Measurements from ENCODE around the gene P3H4. TPM values are rescaled to one million over a fixed set of nuclear protein-coding genes. Genes with fewer than 3 reads are reported as not detected.

Gene P3H4
- polyA plus RNA-seq, 1 donor from 2014 or later: 17.8 TPM

DNA sequence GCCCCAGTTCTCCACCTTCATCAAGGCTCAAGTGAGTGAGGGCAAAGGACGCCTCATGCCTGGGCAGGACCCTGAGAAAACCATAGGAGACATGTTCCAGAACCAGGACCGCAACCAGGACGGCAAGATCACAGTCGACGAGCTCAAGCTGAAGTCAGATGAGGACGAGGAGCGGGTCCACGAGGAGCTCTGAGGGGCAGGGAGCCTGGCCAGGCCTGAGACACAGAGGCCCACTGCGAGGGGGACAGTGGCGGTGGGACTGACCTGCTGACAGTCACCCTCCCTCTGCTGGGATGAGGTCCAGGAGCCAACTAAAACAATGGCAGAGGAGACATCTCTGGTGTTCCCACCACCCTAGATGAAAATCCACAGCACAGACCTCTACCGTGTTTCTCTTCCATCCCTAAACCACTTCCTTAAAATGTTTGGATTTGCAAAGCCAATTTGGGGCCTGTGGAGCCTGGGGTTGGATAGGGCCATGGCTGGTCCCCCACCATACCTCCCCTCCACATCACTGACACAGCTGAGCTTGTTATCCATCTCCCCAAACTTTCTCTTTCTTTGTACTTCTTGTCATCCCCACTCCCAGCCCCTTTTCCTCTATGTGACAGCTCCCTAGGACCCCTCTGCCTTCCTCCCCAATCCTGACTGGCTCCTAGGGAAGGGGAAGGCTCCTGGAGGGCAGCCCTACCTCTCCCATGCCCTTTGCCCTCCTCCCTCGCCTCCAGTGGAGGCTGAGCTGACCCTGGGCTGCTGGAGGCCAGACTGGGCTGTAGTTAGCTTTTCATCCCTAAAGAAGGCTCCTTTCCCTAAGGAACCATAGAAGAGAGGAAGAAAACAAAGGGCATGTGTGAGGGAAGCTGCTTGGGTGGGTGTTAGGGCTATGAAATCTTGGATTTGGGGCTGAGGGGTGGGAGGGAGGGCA is 10.7 kb upstream of the P3H4 start:
- H4K20me1 ChIP-seq (ENCODE audit: insufficient read depth): no peaks in the 10 kb centered on the region
- no peak overlapping the region for H3K27ac ChIP-seq (ENCODE audit: low read length)
- no peaks in the 10 kb centered on the region for H3K36me3 ChIP-seq (ENCODE audit: insufficient read depth, low read length)

GRCh38 chr17:41821776-41822175 is 10.0 kb upstream of the P3H4 start:
- Histone ChIP-seq H3K79me2 (replicated peaks; ENCODE audit: insufficient read depth, low read length) (no peaks in the 10 kb centered on the region), H3K27ac (ENCODE audit: low read length) (no peak overlapping the region), H4K20me1 (ENCODE audit: insufficient read depth) (no peaks in the 10 kb centered on the region), H3K4me2 (ENCODE audit: low read length) (no peak overlapping the region), H3F3A (ENCODE audit: insufficient read depth, low read length, poor library complexity, severe bottlenecking) (no peaks in the 10 kb centered on the region), H3K9ac (ENCODE audit: low read length) (no peak overlapping the region), H3K36me3 (ENCODE audit: insufficient read depth, low read length) (no peaks in the 10 kb centered on the region), H3K9me2 (ENCODE audit: insufficient read depth, low read length) (no peaks in the 10 kb centered on the region), H3K27me3 (ENCODE audit: insufficient read depth, low read depth, low read length) (no peaks in the 10 kb centered on the region), H2AFZ (ENCODE audit: low read depth, low read length) (no peak overlapping the region), H3K4me3 (ENCODE audit: low read length) (no peak overlapping the region), H3K9me3 (ENCODE audit: low read length) (no peaks in the 10 kb centered on the region)
- TF ChIP-seq EP300 (conservative IDR thresholded peaks at IDR 0.05; ENCODE audit: poor library complexity, severe bottlenecking) (no peak), RAD21 (conservative IDR thresholded peaks at IDR 0.05) (no peak), POLR2AphosphoS5 (IDR thresholded peaks at IDR 0.05) (no peak), SMC3 (conservative IDR thresholded peaks at IDR 0.05; ENCODE audit: poor library complexity) (no peak), TAF1 (IDR thresholded peaks at IDR 0.05; ENCODE audit: low read depth) (no peak), EZH2 (IDR thresholded peaks at IDR 0.05; ENCODE audit: borderline replicate concordance, insufficient read depth, low read length, poor library complexity, severe bottlenecking) (no peak), REST (IDR thresholded peaks at IDR 0.05; ENCODE audit: borderline replicate concordance) (no peak), MXI1 (conservative IDR thresholded peaks at IDR 0.05; ENCODE audit: poor library complexity, severe bottlenecking) (no peak)

More for the DNA sequence above, 10.7 kb upstream of the P3H4 start:
- Histone ChIP-seq H2AFZ (ENCODE audit: low read depth, low read length) (no peak overlapping the region), H3K9ac (ENCODE audit: low read length) (no peak overlapping the region), H3K4me3 (ENCODE audit: low read length) (no peak overlapping the region), H3K9me2 (ENCODE audit: insufficient read depth, low read length) (no peaks in the 10 kb centered on the region), H3F3A (ENCODE audit: insufficient read depth, low read length, poor library complexity, severe bottlenecking) (no peaks in the 10 kb centered on the region), H3K27me3 (ENCODE audit: insufficient read depth, low read depth, low read length) (no peaks in the 10 kb centered on the region), H3K9me3 (ENCODE audit: low read length) (no peaks in the 10 kb centered on the region), H3K79me2 (replicated peaks; ENCODE audit: insufficient read depth, low read length) (no peaks in the 10 kb centered on the region), H3K4me2 (ENCODE audit: low read length) (no peak overlapping the region)
- TF ChIP-seq REST (IDR thresholded peaks at IDR 0.05; ENCODE audit: borderline replicate concordance) (no peak), EZH2 (IDR thresholded peaks at IDR 0.05; ENCODE audit: borderline replicate concordance, insufficient read depth, low read length, poor library complexity, severe bottlenecking) (no peak), RAD21 (conservative IDR thresholded peaks at IDR 0.05) (no peak), MXI1 (conservative IDR thresholded peaks at IDR 0.05; ENCODE audit: poor library complexity, severe bottlenecking) (no peak), EP300 (conservative IDR thresholded peaks at IDR 0.05; ENCODE audit: poor library complexity, severe bottlenecking) (no peak), TAF1 (IDR thresholded peaks at IDR 0.05; ENCODE audit: low read depth) (no peak), POLR2AphosphoS5 (IDR thresholded peaks at IDR 0.05) (no peak), SMC3 (conservative IDR thresholded peaks at IDR 0.05; ENCODE audit: poor library complexity) (no peak)
- TF ChIP-seq, protein P1, sequence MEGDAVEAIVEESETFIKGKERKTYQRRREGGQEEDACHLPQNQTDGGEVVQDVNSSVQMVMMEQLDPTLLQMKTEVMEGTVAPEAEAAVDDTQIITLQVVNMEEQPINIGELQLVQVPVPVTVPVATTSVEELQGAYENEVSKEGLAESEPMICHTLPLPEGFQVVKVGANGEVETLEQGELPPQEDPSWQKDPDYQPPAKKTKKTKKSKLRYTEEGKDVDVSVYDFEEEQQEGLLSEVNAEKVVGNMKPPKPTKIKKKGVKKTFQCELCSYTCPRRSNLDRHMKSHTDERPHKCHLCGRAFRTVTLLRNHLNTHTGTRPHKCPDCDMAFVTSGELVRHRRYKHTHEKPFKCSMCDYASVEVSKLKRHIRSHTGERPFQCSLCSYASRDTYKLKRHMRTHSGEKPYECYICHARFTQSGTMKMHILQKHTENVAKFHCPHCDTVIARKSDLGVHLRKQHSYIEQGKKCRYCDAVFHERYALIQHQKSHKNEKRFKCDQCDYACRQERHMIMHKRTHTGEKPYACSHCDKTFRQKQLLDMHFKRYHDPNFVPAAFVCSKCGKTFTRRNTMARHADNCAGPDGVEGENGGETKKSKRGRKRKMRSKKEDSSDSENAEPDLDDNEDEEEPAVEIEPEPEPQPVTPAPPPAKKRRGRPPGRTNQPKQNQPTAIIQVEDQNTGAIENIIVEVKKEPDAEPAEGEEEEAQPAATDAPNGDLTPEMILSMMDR (IDR thresholded peaks at IDR 0.05; ENCODE audit: poor library complexity, severe bottlenecking): no peak
